K562 (cell line): ENCODE data around the gene FBXO48. TPM values are rescaled to one million over a fixed set of nuclear protein-coding genes. Genes with fewer than 3 reads are reported as not detected.

Experiments
- CC2D1A ChIP-seq: fragments of 450-650 bp; IDR thresholded peaks from 2 replicates; pipeline ENCODE4 v1.6.1; 2017; ENCODE audit warnings: mild to moderate bottlenecking
- CHD1 ChIP-seq: fragments of 200-600 bp; sonication (generic); IDR thresholded peaks from one replicate; pipeline ENCODE4 v1.6.1; 2012; ENCODE audit warnings: mild to moderate bottlenecking, moderate library complexity, low read length, inconsistent platforms
- DEAF1 ChIP-seq: fragments of 450-650 bp; formaldehyde crosslinking; IDR thresholded peaks from 2 replicates; pipeline ENCODE4 v1.4.0; 2020; ENCODE audit warnings: mild to moderate bottlenecking, moderate library complexity
- EHMT2 ChIP-seq: fragments of 450-650 bp; IDR thresholded peaks from 2 replicates; pipeline ENCODE4 v1.6.1; 2018; ENCODE audit warnings: antibody characterized with exemption
- ELK1 ChIP-seq: sonication (generic); formaldehyde crosslinking; IDR thresholded peaks from 2 replicates; pipeline ENCODE4 v1.8.1; 2022; ENCODE audit warnings: missing genetic modification reagents
- FOXM1 ChIP-seq, 2 experiments: fragments of 450-650 bp in 1 of 2; sonication (generic) in 1 of 2; formaldehyde crosslinking in 1 of 2; IDR thresholded peaks; 2 replicates each; pipeline versions ENCODE4 v1.6.1 to v1.9.0; 2017 to 2022; ENCODE audit warnings: low read depth in 2 of 2, mild to moderate bottlenecking in 2 of 2, missing genetic modification reagents in 1 of 2, moderate library complexity in 1 of 2
- HNRNPL ChIP-seq: fragments of 200-400 bp; formaldehyde crosslinking; IDR thresholded peaks from 2 replicates; pipeline ENCODE4 v1.6.1; 2017; ENCODE audit warnings: low read depth, mild to moderate bottlenecking, low read length
- IFI16 ChIP-seq: fragments of 250-450 bp; sonication (Bioruptor Pico); IDR thresholded peaks from 2 replicates; pipeline ENCODE4 v2.1.2; 2022; ENCODE audit warnings: mild to moderate bottlenecking, inconsistent platforms
- KHSRP ChIP-seq: fragments of 450-650 bp; IDR thresholded peaks from 2 replicates; pipeline ENCODE4 v1.6.1; 2017
- MTA1 ChIP-seq: fragments of 450-650 bp; IDR thresholded peaks from 2 replicates; pipeline ENCODE4 v1.6.1; 2017; ENCODE audit warnings: borderline replicate concordance
- SREBF2 ChIP-seq: sonication (generic); formaldehyde crosslinking; IDR thresholded peaks from 2 replicates; pipeline ENCODE4 v1.4.0; 2020; ENCODE audit warnings: mild to moderate bottlenecking, missing genetic modification reagents
- TAF1 ChIP-seq: IDR thresholded peaks from 2 replicates; pipeline ENCODE4 v1.6.1; 2011; ENCODE audit warnings: mild to moderate bottlenecking, low read length, moderate library complexity; ENCODE audit not compliant: insufficient read depth, control insufficient read depth, severe bottlenecking; ENCODE audit errors: extremely low read depth
- TEAD2 ChIP-seq: fragments of 450-650 bp; IDR thresholded peaks from 2 replicates; pipeline ENCODE4 v1.6.1; 2016; ENCODE audit warnings: missing genetic modification characterization, control low read depth, missing compliant biosample characterization
- TFE3 ChIP-seq: fragments of 450-650 bp; formaldehyde crosslinking; IDR thresholded peaks from 2 replicates; pipeline ENCODE4 v1.4.0; 2020; ENCODE audit warnings: mild to moderate bottlenecking, mixed read lengths
- XRCC4 ChIP-seq: IDR thresholded peaks from one replicate; pipeline ENCODE4 v1.6.1; 2011; ENCODE audit not compliant: insufficient read depth, insufficient read length; ENCODE audit errors: extremely low read depth
- ZC3H4 ChIP-seq: sonication (generic); formaldehyde crosslinking; IDR thresholded peaks from 2 replicates; pipeline ENCODE4 v1.9.0; 2021; ENCODE audit warnings: missing genetic modification reagents, borderline replicate concordance
- ZFP1 ChIP-seq: fragments of 450-650 bp; formaldehyde crosslinking; IDR thresholded peaks from 2 replicates; pipeline ENCODE4 v1.4.0; 2020; ENCODE audit warnings: mild to moderate bottlenecking, mixed read lengths
- ZNF12 ChIP-seq: sonication (generic); formaldehyde crosslinking; IDR thresholded peaks from 2 replicates; pipeline ENCODE4 v1.4.0; 2020; ENCODE audit warnings: mild to moderate bottlenecking, missing genetic modification reagents
- ZNF23 ChIP-seq: fragments of 250-450 bp; sonication (Bioruptor Pico); IDR thresholded peaks from 2 replicates; pipeline ENCODE4 v1.4.0; 2020; ENCODE audit warnings: mild to moderate bottlenecking
- ZNF253 ChIP-seq: fragments of 250-450 bp; sonication (Bioruptor Pico); conservative IDR thresholded peaks from 2 replicates; pipeline ENCODE4 v1.6.1; 2021; ENCODE audit warnings: mild to moderate bottlenecking
- ZNF668 ChIP-seq: fragments of 250-450 bp; sonication (Bioruptor Pico); IDR thresholded peaks from 2 replicates; pipeline ENCODE4 v1.8.0; 2022; ENCODE audit warnings: mild to moderate bottlenecking, inconsistent platforms
- ZNF696 ChIP-seq: fragments of 250-450 bp; sonication (Bioruptor Pico); conservative IDR thresholded peaks from 2 replicates; pipeline ENCODE4 v1.4.0; 2020; ENCODE audit warnings: mild to moderate bottlenecking, moderate library complexity
- ZSCAN29 ChIP-seq: fragments of 450-650 bp; IDR thresholded peaks from 2 replicates; pipeline ENCODE4 v1.6.1; 2017
- polyA plus RNA-seq, 8 experiments: library from polyadenylated mRNA; depleted of rRNA in 4 of 8; stranded (reverse) in 5 of 8; unstranded in 3 of 8; fragments of >200 nt; fragmentation: Nextera tagmentation in 2 of 8; fragmentation: Illumina TruSeq in 1 of 8; extraction: Ambion mirVana in 2 of 8; extraction: Trizol in 1 of 8; gene quantifications; 2 replicates each; pipeline versions ENCODE4 v1.2.1 to v1.2.3, GENCODE V29; 2011 to 2014; ENCODE audit warnings: inconsistent platforms in 1 of 8, missing spikeins in 1 of 8
- total RNA-seq, 7 experiments: library from RNA; depleted of rRNA in 6 of 7; stranded (reverse); fragments of >200 nt in 6 of 7; fragmentation: Illumina TruSeq in 2 of 7; extraction: Trizol in 2 of 7; gene quantifications; 2 replicates each; pipeline versions ENCODE4 v1.2.1 to v1.2.3, GENCODE V29; 2011 to 2021; ENCODE audit warnings: low replicate concordance in 1 of 7
- TF ChIP-seq, protein P1 (sequence below): fragments of 200-800 bp; sonication (Bioruptor generic); IDR thresholded peaks from 2 replicates; pipeline ENCODE4 v1.6.1; 2017; ENCODE audit warnings: missing genetic modification characterization, missing compliant biosample characterization

Gene FBXO48
- total and polyA plus RNA-seq, 9 of the 15 experiments (the other 6 are each of a cell fraction or from before 2014, with no cell fraction given) = 0.36 to 1.8 (median 0.73) TPM

DNA sequence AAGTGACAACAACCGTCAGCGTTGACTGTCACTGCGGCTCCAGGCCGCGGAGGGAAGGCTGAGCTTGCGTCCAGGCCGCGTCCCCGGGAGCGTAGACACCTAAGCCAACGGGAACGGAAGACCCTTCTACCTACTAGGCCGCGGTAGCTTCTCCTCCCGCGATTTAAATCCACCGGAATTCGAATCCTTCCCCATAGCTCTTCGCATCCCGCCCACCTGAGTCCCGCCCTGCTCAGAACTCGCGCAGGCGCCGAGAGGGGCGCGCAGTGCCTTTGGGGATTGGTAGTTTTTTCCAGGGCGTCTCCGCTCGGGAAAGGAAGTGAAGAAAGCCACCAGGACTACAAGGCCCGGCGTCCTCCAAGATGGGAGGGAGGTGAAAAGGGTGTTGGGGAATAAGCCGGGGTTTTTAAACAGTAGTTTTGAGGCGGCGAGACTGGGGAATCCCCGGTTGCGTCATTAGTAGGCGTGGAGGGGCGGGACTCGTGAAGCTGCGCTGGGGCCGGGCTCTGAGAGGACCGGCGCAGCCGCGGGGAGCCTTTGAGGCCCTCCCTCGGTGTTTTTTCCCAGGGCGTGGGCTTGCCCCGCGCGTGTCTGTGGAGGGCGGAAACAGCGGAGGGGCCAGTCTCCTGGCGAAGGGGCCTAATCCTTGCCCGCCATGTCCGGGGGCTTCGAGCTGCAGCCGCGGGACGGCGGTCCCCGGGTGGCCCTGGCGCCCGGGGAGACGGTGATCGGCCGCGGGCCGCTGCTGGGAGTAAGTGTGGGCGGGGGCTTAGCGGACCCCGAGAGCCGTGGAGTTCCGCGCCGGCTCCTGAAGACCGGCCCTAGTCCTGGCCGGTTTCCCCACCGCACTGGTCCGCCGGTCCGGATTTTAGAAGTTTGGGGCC, at the start of gene FBXO48, which contains the start of gene APLF (continued):
- no peak for TF ChIP-seq ZNF668 (CRISPR knock-in tag)
- no peak for TF ChIP-seq TFE3 (CRISPR knock-in tag)
- no peak for TF ChIP-seq ZNF253
- no peak for TF ChIP-seq XRCC4
- TF ChIP-seq ZFP1 (CRISPR knock-in tag) = no peak
- TF ChIP-seq TAF1 = peak; percentile 61
- TF ChIP-seq ZNF12 (CRISPR knock-in tag) = peak; percentile 50
- no peak for TF ChIP-seq KHSRP
- TF ChIP-seq IFI16 = no peak
- TF ChIP-seq TEAD2 (tag) = no peak
- peak; percentile 62 for TF ChIP-seq MTA1
- no peak for TF ChIP-seq EHMT2
- no peak for TF ChIP-seq FOXM1 (IDR thresholded peaks at IDR 0.05; ENCODE audit: low read depth)
- no peak for TF ChIP-seq FOXM1 (CRISPR knock-in tag; IDR thresholded peaks at IDR 0.05; ENCODE audit: low read depth)
- TF ChIP-seq, protein P1, sequence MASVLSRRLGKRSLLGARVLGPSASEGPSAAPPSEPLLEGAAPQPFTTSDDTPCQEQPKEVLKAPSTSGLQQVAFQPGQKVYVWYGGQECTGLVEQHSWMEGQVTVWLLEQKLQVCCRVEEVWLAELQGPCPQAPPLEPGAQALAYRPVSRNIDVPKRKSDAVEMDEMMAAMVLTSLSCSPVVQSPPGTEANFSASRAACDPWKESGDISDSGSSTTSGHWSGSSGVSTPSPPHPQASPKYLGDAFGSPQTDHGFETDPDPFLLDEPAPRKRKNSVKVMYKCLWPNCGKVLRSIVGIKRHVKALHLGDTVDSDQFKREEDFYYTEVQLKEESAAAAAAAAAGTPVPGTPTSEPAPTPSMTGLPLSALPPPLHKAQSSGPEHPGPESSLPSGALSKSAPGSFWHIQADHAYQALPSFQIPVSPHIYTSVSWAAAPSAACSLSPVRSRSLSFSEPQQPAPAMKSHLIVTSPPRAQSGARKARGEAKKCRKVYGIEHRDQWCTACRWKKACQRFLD (CRISPR knock-in tag) = peak; percentile 91
- no peak for TF ChIP-seq DEAF1 (CRISPR knock-in tag)
- no peak for TF ChIP-seq HNRNPL
- no peak for TF ChIP-seq ELK1 (CRISPR knock-in tag)
- no peak for TF ChIP-seq ZC3H4 (CRISPR knock-in tag)
- TF ChIP-seq ZNF23 (CRISPR knock-in tag) = no peak
- TF ChIP-seq SREBF2 (CRISPR knock-in tag) = no peak
- TF ChIP-seq CC2D1A = no peak
- peak; percentile 82 for TF ChIP-seq ZSCAN29
- no peak for TF ChIP-seq CHD1
- no peak for TF ChIP-seq ZNF696 (CRISPR knock-in tag)
